HEK293 (cell line): ENCODE data around the gene ELMO1.

ENCODE experiments used
- AEBP2 ChIP-seq: fragments of 450-650 bp; formaldehyde crosslinking; IDR thresholded peaks from 2 replicates; pipeline ENCODE4 v1.5.1; 2016; ENCODE audit warnings: missing biosample characterization, missing genetic modification characterization, borderline replicate concordance
- BCL6B ChIP-seq: fragments of 450-650 bp; formaldehyde crosslinking; IDR thresholded peaks from 2 replicates; pipeline ENCODE4 v1.5.1; 2017; ENCODE audit warnings: missing biosample characterization, missing genetic modification characterization
- FEZF1 ChIP-seq: fragments of 450-650 bp; formaldehyde crosslinking; IDR thresholded peaks from 2 replicates; pipeline ENCODE4 v1.5.1; 2016; ENCODE audit warnings: missing biosample characterization, missing genetic modification characterization
- GFI1B ChIP-seq: fragments of 450-650 bp; formaldehyde crosslinking; IDR thresholded peaks from 2 replicates; pipeline ENCODE4 v1.5.1; 2016; ENCODE audit warnings: missing biosample characterization, missing genetic modification characterization
- HOXC10 ChIP-seq: sonication (generic); formaldehyde crosslinking; IDR thresholded peaks from 2 replicates; pipeline ENCODE4 v1.8.1; 2023; ENCODE audit warnings: mild to moderate bottlenecking, missing genetic modification reagents
- KLF9 ChIP-seq: fragments of 450-650 bp; formaldehyde crosslinking; IDR thresholded peaks from 2 replicates; pipeline ENCODE4 v1.5.1; 2016; ENCODE audit warnings: missing biosample characterization, missing genetic modification characterization, low read depth
- OVOL3 ChIP-seq: fragments of 450-650 bp; formaldehyde crosslinking; IDR thresholded peaks from 2 replicates; pipeline ENCODE4 v1.5.1; 2016; ENCODE audit warnings: missing biosample characterization, missing genetic modification characterization
- PRDM4 ChIP-seq: fragments of 450-650 bp; formaldehyde crosslinking; IDR thresholded peaks from 2 replicates; pipeline ENCODE4 v1.5.1; 2017; ENCODE audit warnings: missing biosample characterization, missing genetic modification characterization
- REST ChIP-seq: fragments of 450-650 bp; formaldehyde crosslinking; IDR thresholded peaks from 2 replicates; pipeline ENCODE4 v1.5.1; 2016; ENCODE audit warnings: missing biosample characterization, missing genetic modification characterization
- TRIM28 ChIP-seq: IDR thresholded peaks from 2 replicates; pipeline ENCODE4 v1.6.1; 2011; ENCODE audit warnings: low read length, control low read depth, borderline replicate concordance
- ZBTB1 ChIP-seq: fragments of 450-650 bp; formaldehyde crosslinking; IDR thresholded peaks from 2 replicates; pipeline ENCODE4 v1.5.1; 2016; ENCODE audit warnings: missing biosample characterization, missing genetic modification characterization
- ZBTB20 ChIP-seq: fragments of 450-650 bp; formaldehyde crosslinking; IDR thresholded peaks from 2 replicates; pipeline ENCODE4 v1.5.1; 2016; ENCODE audit warnings: missing biosample characterization, missing genetic modification characterization
- ZBTB6 ChIP-seq: fragments of 450-650 bp; formaldehyde crosslinking; IDR thresholded peaks from 2 replicates; pipeline ENCODE4 v1.5.1; 2017; ENCODE audit warnings: missing biosample characterization, missing genetic modification characterization
- ZEB2 ChIP-seq: fragments of 450-650 bp; formaldehyde crosslinking; IDR thresholded peaks from 2 replicates; pipeline ENCODE4 v1.5.1; 2016; ENCODE audit warnings: missing biosample characterization, missing genetic modification characterization
- ZFP3 ChIP-seq: fragments of 450-650 bp; formaldehyde crosslinking; IDR thresholded peaks from 2 replicates; pipeline ENCODE4 v1.5.1; 2016; ENCODE audit warnings: low read depth, missing biosample characterization, missing genetic modification characterization
- ZNF223 ChIP-seq: fragments of 450-650 bp; formaldehyde crosslinking; IDR thresholded peaks from 2 replicates; pipeline ENCODE4 v1.5.1; 2016; ENCODE audit warnings: missing biosample characterization, missing genetic modification characterization
- ZNF266 ChIP-seq: fragments of 450-650 bp; formaldehyde crosslinking; IDR thresholded peaks from 2 replicates; pipeline ENCODE4 v1.5.1; 2016; ENCODE audit warnings: missing biosample characterization, missing genetic modification characterization, low read depth
- ZNF274 ChIP-seq, 2 experiments: fragments of 200-500 bp in 1 of 2; fragments of 450-650 bp in 1 of 2; sonication (Bioruptor generic) in 1 of 2; formaldehyde crosslinking in 1 of 2; IDR thresholded peaks; 2 replicates each; pipeline versions ENCODE4 v1.5.1 to v1.6.1; 2014 to 2016; ENCODE audit warnings: borderline replicate concordance in 1 of 2, inconsistent platforms in 1 of 2, low read length in 1 of 2, missing biosample characterization in 1 of 2, missing genetic modification characterization in 1 of 2
- ZNF354C ChIP-seq: fragments of 450-650 bp; formaldehyde crosslinking; IDR thresholded peaks from 2 replicates; pipeline ENCODE4 v1.5.1; 2016; ENCODE audit warnings: missing biosample characterization, missing genetic modification characterization, low read depth, borderline replicate concordance
- ZNF549 ChIP-seq: fragments of 450-650 bp; IDR thresholded peaks from 2 replicates; pipeline ENCODE4 v1.5.1; 2018; ENCODE audit warnings: missing biosample characterization, missing genetic modification characterization, mild to moderate bottlenecking, inconsistent platforms, moderate library complexity
- ZNF76 ChIP-seq: fragments of 450-650 bp; formaldehyde crosslinking; IDR thresholded peaks from 2 replicates; pipeline ENCODE4; 2016; ENCODE audit warnings: low read depth, missing biosample characterization, missing genetic modification characterization, borderline replicate concordance
- TF ChIP-seq, protein P1 (sequence below): fragments of 450-650 bp; formaldehyde crosslinking; IDR thresholded peaks from 2 replicates; pipeline ENCODE4 v1.5.1; 2016; ENCODE audit warnings: missing biosample characterization, missing genetic modification characterization
- TF ChIP-seq, protein P2 (sequence below): fragments of 450-650 bp; formaldehyde crosslinking; IDR thresholded peaks from 2 replicates; pipeline ENCODE4 v1.5.1; 2017; ENCODE audit warnings: missing biosample characterization, mild to moderate bottlenecking, missing genetic modification characterization, moderate library complexity

Gene ELMO1

DNA sequence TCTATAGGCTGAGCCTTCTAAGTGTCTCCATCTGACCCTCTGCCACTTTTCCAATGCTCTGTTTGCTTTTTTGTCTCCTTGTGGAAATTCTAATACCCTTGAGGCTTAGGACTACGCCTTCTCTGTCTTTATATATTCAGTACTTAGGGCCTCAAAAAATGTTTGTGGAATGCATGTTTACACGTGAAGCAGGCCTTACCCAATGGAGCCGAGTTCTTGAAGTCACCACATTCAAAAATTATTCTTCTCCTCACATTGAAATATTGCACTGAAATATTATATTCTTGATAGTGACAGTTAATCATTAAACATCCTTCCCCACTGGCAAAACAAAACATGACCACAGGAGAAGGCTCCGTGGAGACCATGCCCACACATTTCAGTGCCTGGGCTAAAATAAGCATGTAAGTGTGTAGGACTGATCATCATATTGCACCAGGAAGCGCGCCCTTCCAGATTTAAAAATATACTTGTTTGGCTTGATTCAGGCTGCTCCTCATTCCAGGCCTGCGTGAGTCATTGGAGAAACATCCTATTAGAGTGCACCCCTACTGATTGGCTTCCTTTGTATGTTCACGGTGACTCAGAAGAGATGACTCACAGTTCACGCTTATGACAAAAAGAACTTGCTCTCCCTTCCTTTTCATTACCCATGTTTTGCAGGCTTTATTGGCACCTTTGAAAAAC lies 416.9 kb downstream of the ELMO1 start (continued):
- no peak for TF ChIP-seq ZNF266 (tag by site-specific recombination)
- TF ChIP-seq ZEB2 (tag by site-specific recombination): peak; percentile 87
- TF ChIP-seq KLF9: no peak
- no peak for TF ChIP-seq ZNF354C (tag by site-specific recombination)
- TF ChIP-seq, protein P1, sequence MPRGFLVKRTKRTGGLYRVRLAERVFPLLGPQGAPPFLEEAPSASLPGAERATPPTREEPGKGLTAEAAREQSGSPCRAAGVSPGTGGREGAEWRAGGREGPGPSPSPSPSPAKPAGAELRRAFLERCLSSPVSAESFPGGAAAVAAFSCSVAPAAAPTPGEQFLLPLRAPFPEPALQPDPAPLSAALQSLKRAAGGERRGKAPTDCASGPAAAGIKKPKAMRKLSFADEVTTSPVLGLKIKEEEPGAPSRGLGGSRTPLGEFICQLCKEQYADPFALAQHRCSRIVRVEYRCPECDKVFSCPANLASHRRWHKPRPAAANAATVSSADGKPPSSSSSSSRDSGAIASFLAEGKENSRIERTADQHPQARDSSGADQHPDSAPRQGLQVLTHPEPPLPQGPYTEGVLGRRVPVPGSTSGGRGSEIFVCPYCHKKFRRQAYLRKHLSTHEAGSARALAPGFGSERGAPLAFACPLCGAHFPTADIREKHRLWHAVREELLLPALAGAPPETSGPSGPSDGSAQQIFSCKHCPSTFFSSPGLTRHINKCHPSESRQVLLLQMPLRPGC: peak; percentile 89
- TF ChIP-seq ZBTB1 (tag by site-specific recombination): 0 out of 2 replicates have a peak, but pooled peaks have one; percentile 45
- no peak for TF ChIP-seq ZNF223 (tag by site-specific recombination)
- no peak for TF ChIP-seq PRDM4 (tag by site-specific recombination)
- TF ChIP-seq ZNF274 (IDR thresholded peaks at IDR 0.05; ENCODE audit: low read length): no peak
- TF ChIP-seq ZNF274 (tag by site-specific recombination; IDR thresholded peaks at IDR 0.05; ENCODE audit: borderline replicate concordance): no peak
- no peak for TF ChIP-seq ZNF76
- TF ChIP-seq ZBTB6 (tag by site-specific recombination): no peak
- TF ChIP-seq ZNF549 (tag by site-specific recombination): no peak
- TF ChIP-seq FEZF1 (tag by site-specific recombination): peak; percentile 70
- no peak for TF ChIP-seq ZBTB20 (tag by site-specific recombination)
- no peak for TF ChIP-seq HOXC10 (CRISPR knock-in tag)
- TF ChIP-seq TRIM28: peak; percentile 23; the same call in 1 of the 2 replicates
- no peak for TF ChIP-seq AEBP2 (tag by site-specific recombination)
- TF ChIP-seq REST (tag by site-specific recombination): no peak
- TF ChIP-seq ZFP3 (tag by site-specific recombination): no peak
- TF ChIP-seq OVOL3 (tag by site-specific recombination): no peak
- TF ChIP-seq, protein P2, sequence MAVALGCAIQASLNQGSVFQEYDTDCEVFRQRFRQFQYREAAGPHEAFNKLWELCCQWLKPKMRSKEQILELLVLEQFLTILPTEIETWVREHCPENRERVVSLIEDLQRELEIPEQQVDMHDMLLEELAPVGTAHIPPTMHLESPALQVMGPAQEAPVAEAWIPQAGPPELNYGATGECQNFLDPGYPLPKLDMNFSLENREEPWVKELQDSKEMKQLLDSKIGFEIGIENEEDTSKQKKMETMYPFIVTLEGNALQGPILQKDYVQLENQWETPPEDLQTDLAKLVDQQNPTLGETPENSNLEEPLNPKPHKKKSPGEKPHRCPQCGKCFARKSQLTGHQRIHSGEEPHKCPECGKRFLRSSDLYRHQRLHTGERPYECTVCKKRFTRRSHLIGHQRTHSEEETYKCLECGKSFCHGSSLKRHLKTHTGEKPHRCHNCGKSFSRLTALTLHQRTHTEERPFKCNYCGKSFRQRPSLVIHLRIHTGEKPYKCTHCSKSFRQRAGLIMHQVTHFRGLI (tag by site-specific recombination): peak; percentile 43; the same call in 1 of the 2 replicates
- no peak for TF ChIP-seq BCL6B (tag by site-specific recombination)
- TF ChIP-seq GFI1B (tag by site-specific recombination): no peak
